ENCODE data around the gene TP53BP2. TPM values are rescaled to one million over a fixed set of nuclear protein-coding genes. Genes with fewer than 3 reads are reported as not detected.

TP53BP2 gene
- total RNA-seq, 4 donors from 2014 or later = 22.2 to 85.1 (median 38.8) TPM

GRCh38 chr1:223802602-223803001 is 43.1 kb downstream of the TP53BP2 start:
- in situ Hi-C loops (cut with MboI; ENCODE audit: low sequenced_read_pairs in 4 of 4) (loop anchor here in 1 of 4 donors (25.0 kb wide), 1 partner anchor 110 kb away; no protein-coding TSS in a partner anchor), intact Hi-C loops (cut with DNase I; ENCODE audit: low total_unique reads) (no loop called here)
- no peak for ATAC-seq
- H3K27ac ChIP-seq = no peak overlapping the region
- no peak for TF ChIP-seq POLR2A (IDR thresholded peaks at IDR 0.05)
- TF ChIP-seq, protein P1, sequence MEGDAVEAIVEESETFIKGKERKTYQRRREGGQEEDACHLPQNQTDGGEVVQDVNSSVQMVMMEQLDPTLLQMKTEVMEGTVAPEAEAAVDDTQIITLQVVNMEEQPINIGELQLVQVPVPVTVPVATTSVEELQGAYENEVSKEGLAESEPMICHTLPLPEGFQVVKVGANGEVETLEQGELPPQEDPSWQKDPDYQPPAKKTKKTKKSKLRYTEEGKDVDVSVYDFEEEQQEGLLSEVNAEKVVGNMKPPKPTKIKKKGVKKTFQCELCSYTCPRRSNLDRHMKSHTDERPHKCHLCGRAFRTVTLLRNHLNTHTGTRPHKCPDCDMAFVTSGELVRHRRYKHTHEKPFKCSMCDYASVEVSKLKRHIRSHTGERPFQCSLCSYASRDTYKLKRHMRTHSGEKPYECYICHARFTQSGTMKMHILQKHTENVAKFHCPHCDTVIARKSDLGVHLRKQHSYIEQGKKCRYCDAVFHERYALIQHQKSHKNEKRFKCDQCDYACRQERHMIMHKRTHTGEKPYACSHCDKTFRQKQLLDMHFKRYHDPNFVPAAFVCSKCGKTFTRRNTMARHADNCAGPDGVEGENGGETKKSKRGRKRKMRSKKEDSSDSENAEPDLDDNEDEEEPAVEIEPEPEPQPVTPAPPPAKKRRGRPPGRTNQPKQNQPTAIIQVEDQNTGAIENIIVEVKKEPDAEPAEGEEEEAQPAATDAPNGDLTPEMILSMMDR (IDR thresholded peaks at IDR 0.05 in 4 of 5, conservative IDR thresholded peaks at IDR 0.05 in 1 of 5) = no peak
- H3K27me3 ChIP-seq = no peaks in the 10 kb centered on the region
- no peak overlapping the region for H3K4me3 ChIP-seq
- no peak for DNase-seq
- H3K9me3 ChIP-seq = no peaks in the 10 kb centered on the region
- H3K36me3 ChIP-seq = peaks cover 0 to 75% of the 10 kb centered on the region in 2 donors
- H3K4me1 ChIP-seq = no peaks in the 10 kb centered on the region

DNA sequence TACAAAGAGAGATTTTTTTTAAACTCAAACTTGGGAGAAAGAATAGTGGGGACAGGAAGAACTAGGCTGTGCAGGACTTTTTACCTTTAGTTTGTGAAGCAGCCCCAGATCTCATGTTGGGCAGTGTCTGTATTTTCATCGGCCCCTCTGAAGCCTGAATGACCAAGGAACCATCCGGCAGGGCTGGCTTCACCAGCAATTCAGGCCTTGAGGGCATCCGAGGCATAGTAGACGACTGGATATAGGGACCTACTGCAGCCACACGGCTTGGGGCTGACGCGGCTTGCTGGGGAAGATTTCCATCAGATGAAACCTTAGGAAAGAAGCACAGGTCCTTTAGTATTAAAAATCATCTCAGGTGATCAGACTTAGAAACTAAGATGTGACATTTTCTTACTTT is 43.7 kb downstream of the TP53BP2 start:
- H3K27me3 ChIP-seq = no peaks in the 10 kb centered on the region
- peaks cover 0 to 78% of the 10 kb centered on the region in 2 donors for H3K36me3 ChIP-seq
- H3K4me1 ChIP-seq = no peaks in the 10 kb centered on the region

GRCh38 chr1:223796210-223796609 is 49.5 kb downstream of the TP53BP2 start:
- no peak for DNase-seq
- H3K9me3 ChIP-seq = no peaks in the 10 kb centered on the region
- peaks cover 0 to 72% of the 10 kb centered on the region in 2 donors for H3K36me3 ChIP-seq
- intact Hi-C loops (cut with DNase I; ENCODE audit: low total_unique reads) = no loop called here
- TF ChIP-seq, protein P1 (IDR thresholded peaks at IDR 0.05 in 4 of 5, conservative IDR thresholded peaks at IDR 0.05 in 1 of 5) = no peak
- no peak for TF ChIP-seq POLR2A (IDR thresholded peaks at IDR 0.05)
- in situ Hi-C loops (cut with MboI; ENCODE audit: low sequenced_read_pairs in 4 of 4) = no loop called here
- ATAC-seq = no peak
- H3K27ac ChIP-seq = no peak overlapping the region
- no peak overlapping the region for H3K4me3 ChIP-seq
- H3K4me1 ChIP-seq = no peaks in the 10 kb centered on the region
- H3K27me3 ChIP-seq = no peaks in the 10 kb centered on the region

More for the DNA sequence above, 43.7 kb downstream of the TP53BP2 start:
- ATAC-seq (no peak), DNase-seq (no peak)
- Histone ChIP-seq H3K4me3 (no peak overlapping the region), H3K9me3 (no peaks in the 10 kb centered on the region), H3K27ac (no peak overlapping the region)
- TF ChIP-seq, protein P1 (IDR thresholded peaks at IDR 0.05 in 4 of 5, conservative IDR thresholded peaks at IDR 0.05 in 1 of 5) = no peak
- TF ChIP-seq POLR2A (IDR thresholded peaks at IDR 0.05) = no peak
- in situ Hi-C loops (cut with MboI; ENCODE audit: low sequenced_read_pairs in 4 of 4) = loop anchor here in 1 of 4 donors (25.0 kb wide), 1 partner anchor 110 kb away; no protein-coding TSS in a partner anchor
- intact Hi-C loops (cut with DNase I; ENCODE audit: low total_unique reads) = no loop called here

DNA sequence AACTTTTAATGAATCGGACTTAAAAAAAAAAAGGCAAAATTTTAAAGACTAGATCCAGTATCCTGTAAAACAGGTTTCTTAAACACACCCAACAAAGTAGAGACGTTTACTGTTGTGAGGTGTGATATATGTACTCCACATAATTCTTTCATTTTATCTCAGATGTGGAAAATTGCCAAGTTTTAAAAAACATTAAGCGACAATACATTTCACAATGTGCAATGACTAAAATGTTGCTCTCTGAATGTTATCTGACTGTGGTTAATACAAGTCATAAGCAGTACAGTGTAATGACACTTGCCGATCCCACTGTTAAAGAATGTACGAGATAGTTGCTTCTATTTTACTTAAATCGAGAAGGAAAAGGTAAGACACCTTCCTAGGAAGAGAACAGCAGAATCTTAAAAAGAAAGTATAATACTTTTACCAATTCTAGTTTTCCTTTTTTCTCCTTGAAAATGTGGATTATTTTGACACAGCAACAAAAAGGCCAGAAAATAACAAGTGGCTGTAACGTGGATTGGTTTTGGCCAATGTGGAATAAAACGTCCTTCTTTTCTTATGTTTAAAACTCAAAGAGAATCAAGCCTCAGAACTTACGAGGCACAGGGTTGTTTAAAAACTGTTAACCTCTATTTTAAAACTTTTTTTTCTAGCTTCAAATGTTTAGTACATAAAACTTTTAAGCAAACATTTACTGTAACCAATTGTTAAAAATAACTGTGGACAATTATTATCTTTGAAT is 51.4 kb downstream of the TP53BP2 start:
- ATAC-seq (no peak), DNase-seq (no peak)
- no peaks in the 10 kb centered on the region for H3K27me3 ChIP-seq
- no peak overlapping the region for H3K27ac ChIP-seq
- TF ChIP-seq, protein P1 (IDR thresholded peaks at IDR 0.05 in 4 of 5, conservative IDR thresholded peaks at IDR 0.05 in 1 of 5) = no peak
- no peak for TF ChIP-seq POLR2A (IDR thresholded peaks at IDR 0.05)
- in situ Hi-C loops (cut with MboI; ENCODE audit: low sequenced_read_pairs in 4 of 4) = no loop called here
- H3K4me1 ChIP-seq = no peaks in the 10 kb centered on the region
- peaks cover 0 to 62% of the 10 kb centered on the region in 2 donors for H3K36me3 ChIP-seq
- no peaks in the 10 kb centered on the region for H3K9me3 ChIP-seq
- no peak overlapping the region for H3K4me3 ChIP-seq
- intact Hi-C loops (cut with DNase I; ENCODE audit: low total_unique reads) = no loop called here

Measured in gastrocnemius medialis (tissue), 4 donors.